GM04504 (cell line): ENCODE data around the gene SUSD3.
A peak's percentile ranks its signal among the peaks of the same experiment; 100 is the strongest.
"Not testable (repeated sequence)": the region's sequence is repeated elsewhere in the genome, so short reads cannot be mapped to it uniquely, and the experiment has no call there.

ENCODE experiments used
- DNase-seq: peaks from one replicate; pipeline ENCODE4 v3.0.0-alpha.2; 2012; ENCODE audit warnings: low read depth

The SUSD3 gene

GRCh38 chr9:93111001-93111370 is 52.5 kb downstream of the SUSD3 start:
- DNase-seq = no peak

- no peak for DNase-seq
Observed at GRCh38 chr9:93111371-93112115, 53.0 kb downstream of the SUSD3 start.

GRCh38 chr9:93112116-93112863 is 53.8 kb downstream of the SUSD3 start:
- no peak for DNase-seq

GRCh38 chr9:93112864-93113389 is 54.4 kb downstream of the SUSD3 start:
- DNase-seq = no peak

GRCh38 chr9:93114169-93114983 is 55.9 kb downstream of the SUSD3 start:
- no peak for DNase-seq

GRCh38 chr9:93114984-93115335 is 56.5 kb downstream of the SUSD3 start:
- no peak for DNase-seq

GRCh38 chr9:93115486-93116071 is 57.1 kb downstream of the SUSD3 start:
- no peak for DNase-seq

- DNase-seq = peak; percentile 47
Observed at GRCh38 chr9:93116072-93116961, 57.8 kb downstream of the SUSD3 start.

- DNase-seq = not testable (repeated sequence)
Observed at GRCh38 chr9:93117521-93117920, 59.0 kb downstream of the SUSD3 start.

GRCh38 chr9:93117924-93118862 is 59.7 kb downstream of the SUSD3 start:
- DNase-seq = no peak

GRCh38 chr9:93118863-93119702 is 60.6 kb downstream of the SUSD3 start:
- DNase-seq = no peak

- no peak for DNase-seq
Observed at GRCh38 chr9:93119703-93119952, 61.1 kb downstream of the SUSD3 start.

- DNase-seq = peak; percentile 90
Observed at GRCh38 chr9:93119953-93120845, 61.7 kb downstream of the SUSD3 start.

GRCh38 chr9:93120846-93121315 is 62.4 kb downstream of the SUSD3 start:
- DNase-seq = no peak

- no peak for DNase-seq
Observed at GRCh38 chr9:93121316-93122241, 63.1 kb downstream of the SUSD3 start.

GRCh38 chr9:93122721-93123221 is 64.3 kb downstream of the SUSD3 start:
- DNase-seq = no peak
